Suprapubic skin (tissue), 4 donors: ENCODE measurements around the gene CSNK1G1. TPM values are rescaled to one million over a fixed set of nuclear protein-coding genes. Genes with fewer than 3 reads are reported as not detected.

Experiments used
- DNase-seq, 2 donors: peaks; one replicate each; pipeline ENCODE4 v3.0.0-alpha.2; 2019; ENCODE audit warnings: low spot score in 2 of 2
- H3K27ac ChIP-seq: fragments of 200-600 bp; sonication (generic); one replicate; pipeline ENCODE4 v1.5.1; 2019
- H3K27me3 ChIP-seq: fragments of 200-600 bp; sonication (generic); one replicate; pipeline ENCODE4 v1.5.1; 2019
- H3K36me3 ChIP-seq: fragments of 200-600 bp; sonication (generic); one replicate; pipeline ENCODE4 v1.5.1; 2019
- H3K4me1 ChIP-seq: fragments of 200-600 bp; sonication (generic); one replicate; pipeline ENCODE4 v1.5.1; 2019
- H3K4me3 ChIP-seq: fragments of 200-600 bp; sonication (generic); one replicate; pipeline ENCODE4 v1.5.1; 2019; ENCODE audit warnings: mild to moderate bottlenecking
- H3K9me3 ChIP-seq: fragments of 200-600 bp; sonication (generic); one replicate; pipeline ENCODE4 v1.5.1; 2019
- CTCF ChIP-seq, 2 donors: fragments of 200-600 bp in 1 of 2; fragments of 450-650 bp in 1 of 2; sonication (generic) in 1 of 2; IDR thresholded peaks; one replicate each; pipeline ENCODE4 v1.5.1; 2016 to 2019; ENCODE audit warnings: antibody characterized with exemption in 2 of 2, mild to moderate bottlenecking in 1 of 2, moderate library complexity in 1 of 2
- EP300 ChIP-seq: sonication (generic); formaldehyde crosslinking; IDR thresholded peaks from one replicate; pipeline ENCODE4 v1.6.1; 2017; ENCODE audit warnings: antibody characterized with exemption
- POLR2A ChIP-seq, 2 donors: fragments of 450-650 bp; IDR thresholded peaks; one replicate each; pipeline ENCODE4 v1.6.1; 2017; ENCODE audit warnings: antibody characterized with exemption in 2 of 2, mild to moderate bottlenecking in 2 of 2, moderate library complexity in 2 of 2
- POLR2AphosphoS5 ChIP-seq, 3 donors: sonication (generic); formaldehyde crosslinking; IDR thresholded peaks; one replicate each; pipeline ENCODE4 v1.6.1; 2017; ENCODE audit warnings: antibody characterized with exemption in 3 of 3
- WGBS: methylation state at CpG from one replicate; pipeline ENCODE4 v1.1.5; 2018; 5-methylcytosine and 5-hydroxymethylcytosine counted together
- total RNA-seq, 4 donors: library from RNA; depleted of rRNA; stranded (reverse); fragments of >200 nt; gene quantifications; one replicate each; pipeline ENCODE4 v1.1.0, GENCODE V29; 2016

The CSNK1G1 gene
- total RNA-seq, 4 donors from 2014 or later: 15.9 to 28.8 (median 23.9) TPM

GRCh38 chr15:64162869-64163658, 192.9 kb downstream of the CSNK1G1 start, which contains the start of gene PPIB:
Gene PPIB (minus strand): TSS chr15:64163022. CDS start chr15:64162986, 36 bp downstream.
- peaks cover 45% of the 10 kb centered on the region for H3K4me1 ChIP-seq
- WGBS: 1% methylated on average over 40 of the region's 69 CpGs

GRCh38 chr15:64162478-64162868, 193.5 kb downstream of the CSNK1G1 start:
- DNase-seq: peak; percentile 79 to 82
- 2% methylated on average over 15 of the region's 21 CpGs for WGBS
- Histone ChIP-seq H3K4me1 (peaks cover 45% of the 10 kb centered on the region), H3K36me3 (peaks cover 41% of the 10 kb centered on the region), H3K27ac (peak overlapping the region; percentile 79), H3K9me3 (no peaks in the 10 kb centered on the region), H3K4me3 (peak overlapping the region; percentile 94), H3K27me3 (no peaks in the 10 kb centered on the region)
- no peak for TF ChIP-seq POLR2A (IDR thresholded peaks at IDR 0.05)
- no peak for TF ChIP-seq POLR2AphosphoS5 (IDR thresholded peaks at IDR 0.05)
- TF ChIP-seq CTCF (IDR thresholded peaks at IDR 0.05): no peak

More at GRCh38 chr15:64162869-64163658, 192.9 kb downstream of the CSNK1G1 start, which contains the start of gene PPIB:
- H3K27me3 ChIP-seq: no peaks in the 10 kb centered on the region
- DNase-seq: peak; percentile 98
- no peaks in the 10 kb centered on the region for H3K9me3 ChIP-seq
- peak within 1 kb of the TSS; percentile 79 for H3K27ac ChIP-seq
- TF ChIP-seq POLR2AphosphoS5 (IDR thresholded peaks at IDR 0.05) (peak; percentile 43 to 90 (median 87)), CTCF (IDR thresholded peaks at IDR 0.05) (peak in 1 of 2 donors; percentile 24), EP300 (no peak), POLR2A (IDR thresholded peaks at IDR 0.05) (peak in 1 of 2 donors; percentile 70)
- H3K36me3 ChIP-seq: peaks cover 35% of the 10 kb centered on the region
- H3K4me3 ChIP-seq: peak within 1 kb of the TSS; percentile 94

- H3K4me3 ChIP-seq: peak overlapping the region; percentile 94
- TF ChIP-seq POLR2A (IDR thresholded peaks at IDR 0.05) (no peak), POLR2AphosphoS5 (IDR thresholded peaks at IDR 0.05) (no peak), EP300 (no peak), CTCF (IDR thresholded peaks at IDR 0.05) (no peak)
- 54% methylated on average over 12 of the region's 12 CpGs for WGBS
- no peaks in the 10 kb centered on the region for H3K27me3 ChIP-seq
- peaks cover 45% of the 10 kb centered on the region for H3K4me1 ChIP-seq
- DNase-seq: peak in 1 of 2 donors; percentile 7
- H3K9me3 ChIP-seq: no peaks in the 10 kb centered on the region
- peaks cover 47% of the 10 kb centered on the region for H3K36me3 ChIP-seq
- H3K27ac ChIP-seq: peak overlapping the region; percentile 79
Measured at GRCh38 chr15:64161688-64162477, 194.1 kb downstream of the CSNK1G1 start.

- no peaks in the 10 kb centered on the region for H3K9me3 ChIP-seq
- no peaks in the 10 kb centered on the region for H3K27me3 ChIP-seq
- WGBS: 86% methylated on average over 11 of the region's 11 CpGs
- TF ChIP-seq POLR2AphosphoS5 (IDR thresholded peaks at IDR 0.05): no peak
- peaks cover 75% of the 10 kb centered on the region for H3K36me3 ChIP-seq
- peak in 1 of 2 donors; percentile 74 for DNase-seq
- no peak overlapping the region for H3K27ac ChIP-seq
- H3K4me3 ChIP-seq: no peak overlapping the region
- H3K4me1 ChIP-seq: peaks cover 36% of the 10 kb centered on the region
Measured at GRCh38 chr15:64158363-64159134, 197.4 kb downstream of the CSNK1G1 start.

GRCh38 chr15:64157599-64158125, 198.3 kb downstream of the CSNK1G1 start:
- no peak for TF ChIP-seq CTCF (IDR thresholded peaks at IDR 0.05)
- no peak for TF ChIP-seq POLR2A (IDR thresholded peaks at IDR 0.05)
- no peak for TF ChIP-seq POLR2AphosphoS5 (IDR thresholded peaks at IDR 0.05)
- no peak for TF ChIP-seq EP300
- Histone ChIP-seq H3K27ac (no peak overlapping the region), H3K4me3 (no peak overlapping the region), H3K27me3 (peaks cover 5% of the 10 kb centered on the region), H3K36me3 (peaks cover 75% of the 10 kb centered on the region), H3K4me1 (peaks cover 43% of the 10 kb centered on the region), H3K9me3 (no peaks in the 10 kb centered on the region)
- peak in 1 of 2 donors; percentile 26 for DNase-seq
- WGBS: 82% methylated on average over 1 of the region's 1 CpG
